HT1080 (cell line): ENCODE results near the gene CDC42SE2. TPM values are rescaled to one million over a fixed set of nuclear protein-coding genes. Genes with fewer than 3 reads are reported as not detected.
"Not testable (repeated sequence)": the region's sequence is repeated elsewhere in the genome, so short reads cannot be mapped to it uniquely, and the experiment has no call there.

ENCODE experiments used
- DNase-seq: peaks from one replicate; pipeline ENCODE4 v3.0.0-alpha.2; 2015; ENCODE audit warnings: low read depth
- total RNA-seq: library from RNA; depleted of rRNA; stranded (reverse); fragments of >200 nt; shearing (Covaris generic); gene quantifications from 2 replicates; pipeline ENCODE4 v1.2.3, GENCODE V29; 2014

Gene CDC42SE2
- total RNA-seq, 1 experiment from 2014 or later, result 19.5 TPM

DNA sequence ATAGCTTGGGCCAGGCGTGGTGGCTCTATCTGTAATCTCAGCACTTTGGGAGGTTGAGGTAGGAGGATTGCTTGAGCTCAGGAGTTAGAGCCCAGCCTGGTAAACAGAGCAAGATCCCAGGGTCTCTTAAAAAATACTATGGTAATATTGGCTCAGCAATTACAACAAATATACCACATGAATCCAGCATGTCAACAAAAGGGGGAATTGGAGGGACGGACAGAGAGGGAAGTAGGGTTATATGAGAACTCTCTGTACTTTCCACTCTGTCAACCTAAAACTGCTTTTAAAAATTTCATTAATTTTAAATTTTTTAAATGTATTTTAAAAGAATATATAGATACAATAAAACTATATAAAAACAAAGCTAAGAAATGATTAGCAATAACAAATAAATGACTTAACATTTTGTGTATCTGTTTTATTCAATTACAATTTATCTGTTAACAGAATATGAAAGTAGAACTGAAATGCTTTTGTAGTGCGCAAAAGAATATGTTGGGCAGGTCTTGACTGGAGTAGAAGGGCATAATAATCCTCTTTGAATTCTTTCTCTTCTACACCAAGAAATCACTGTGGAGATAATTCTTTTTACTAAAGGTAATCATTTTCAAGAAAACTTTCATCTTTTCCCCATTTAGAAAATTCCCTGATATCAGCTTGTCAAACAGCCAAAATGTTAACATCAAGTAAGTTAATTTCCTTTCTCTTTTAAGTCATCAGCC lies 12.9 kb upstream of the CDC42SE2 start:
- no peak for DNase-seq

DNA sequence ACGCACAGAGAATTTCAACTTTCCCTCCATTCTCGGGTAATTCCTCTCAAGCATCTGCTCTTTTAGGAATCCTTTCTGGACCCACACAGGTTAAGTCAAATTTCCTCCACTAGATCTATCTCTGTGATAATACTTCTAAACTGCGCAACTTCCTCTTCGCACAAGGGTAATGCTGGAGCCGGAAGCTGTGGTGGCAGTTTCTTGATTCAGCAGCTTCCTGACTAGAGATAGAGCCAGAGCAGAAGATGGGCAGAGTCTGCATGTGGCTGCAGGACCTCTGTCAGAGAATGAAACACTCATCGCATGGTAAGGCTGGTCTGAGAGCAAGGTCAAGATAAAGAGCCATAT lies 11.1 kb upstream of the CDC42SE2 start:
- no peak for DNase-seq

- not testable (repeated sequence) for DNase-seq
Measured at GRCh38 chr5:131254025-131254424, 9.8 kb upstream of the CDC42SE2 start.

GRCh38 chr5:131254741-131255140 lies 9.1 kb upstream of the CDC42SE2 start:
- no peak for DNase-seq

- DNase-seq, result no peak
Measured at GRCh38 chr5:131256507-131256823, 7.4 kb upstream of the CDC42SE2 start.

GRCh38 chr5:131258733-131259132 lies 5.1 kb upstream of the CDC42SE2 start:
- no peak for DNase-seq

DNA sequence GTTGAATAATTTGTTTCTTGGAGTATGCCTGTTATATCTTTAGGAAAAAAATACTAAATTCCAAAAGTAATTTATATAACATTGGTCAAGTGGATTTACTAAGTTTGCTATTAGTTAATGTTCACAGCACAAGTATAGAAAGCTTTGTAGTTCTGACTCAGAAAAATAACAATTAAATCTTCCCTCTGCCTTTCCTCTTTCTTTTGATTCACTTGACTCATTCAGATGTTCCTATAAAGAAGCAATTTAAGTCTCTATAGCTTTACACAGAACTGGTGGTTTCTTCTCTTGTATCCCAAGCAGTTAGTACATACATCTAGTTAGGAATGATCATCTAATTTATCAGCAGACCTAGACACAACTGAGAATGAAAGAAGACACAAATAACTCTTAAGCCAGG lies 4.5 kb upstream of the CDC42SE2 start:
- no peak for DNase-seq

DNA sequence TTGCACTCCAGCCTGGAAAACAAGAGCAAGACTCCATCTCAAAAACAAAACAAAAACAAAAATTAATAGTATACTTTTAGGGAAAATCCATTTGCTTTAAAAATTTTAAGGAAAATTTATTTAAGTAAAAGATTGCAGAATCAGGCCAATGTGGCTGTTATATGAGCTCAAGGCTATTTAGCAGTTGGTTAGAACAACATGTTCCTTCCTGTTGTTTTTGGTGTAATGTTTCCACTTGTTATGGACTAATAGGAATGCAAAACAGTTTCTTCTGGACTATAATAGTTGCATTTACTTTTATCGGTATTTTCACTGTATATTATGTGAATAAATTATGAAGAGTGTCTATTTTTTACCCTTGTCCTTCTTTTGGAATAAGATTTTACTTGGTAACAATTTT lies 3.0 kb upstream of the CDC42SE2 start:
- no peak for DNase-seq

- no peak for DNase-seq
Measured at GRCh38 chr5:131261483-131261882, 2.4 kb upstream of the CDC42SE2 start.

DNA sequence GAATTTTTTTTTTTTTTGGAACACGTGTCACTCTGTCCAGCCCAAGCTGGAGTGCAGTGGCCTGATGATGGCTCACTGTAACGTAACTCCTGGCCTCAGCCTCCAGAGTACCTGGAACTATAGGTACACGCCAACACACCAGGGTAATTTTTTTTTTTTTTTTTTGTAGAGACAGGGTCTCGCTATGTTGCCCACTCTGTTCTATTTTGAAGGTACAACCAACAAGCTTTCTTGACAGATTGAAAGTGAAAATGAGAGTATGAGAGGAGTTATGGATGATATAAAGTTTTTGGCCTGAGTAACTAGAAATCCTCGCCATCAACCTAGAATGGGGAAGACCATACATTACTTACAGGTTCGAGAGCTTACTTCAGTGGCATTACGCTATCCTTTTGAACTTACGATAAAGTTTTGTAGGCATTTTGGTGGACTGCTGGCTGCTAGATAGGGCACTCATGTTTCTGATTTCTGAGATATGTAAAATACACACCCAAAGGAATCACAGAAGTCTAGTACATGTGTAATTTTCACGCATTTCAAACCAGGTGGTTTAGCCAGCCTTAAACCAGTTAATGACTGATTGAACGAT lies 806 bp upstream of the CDC42SE2 start:
- peak; percentile 30 for DNase-seq

DNA sequence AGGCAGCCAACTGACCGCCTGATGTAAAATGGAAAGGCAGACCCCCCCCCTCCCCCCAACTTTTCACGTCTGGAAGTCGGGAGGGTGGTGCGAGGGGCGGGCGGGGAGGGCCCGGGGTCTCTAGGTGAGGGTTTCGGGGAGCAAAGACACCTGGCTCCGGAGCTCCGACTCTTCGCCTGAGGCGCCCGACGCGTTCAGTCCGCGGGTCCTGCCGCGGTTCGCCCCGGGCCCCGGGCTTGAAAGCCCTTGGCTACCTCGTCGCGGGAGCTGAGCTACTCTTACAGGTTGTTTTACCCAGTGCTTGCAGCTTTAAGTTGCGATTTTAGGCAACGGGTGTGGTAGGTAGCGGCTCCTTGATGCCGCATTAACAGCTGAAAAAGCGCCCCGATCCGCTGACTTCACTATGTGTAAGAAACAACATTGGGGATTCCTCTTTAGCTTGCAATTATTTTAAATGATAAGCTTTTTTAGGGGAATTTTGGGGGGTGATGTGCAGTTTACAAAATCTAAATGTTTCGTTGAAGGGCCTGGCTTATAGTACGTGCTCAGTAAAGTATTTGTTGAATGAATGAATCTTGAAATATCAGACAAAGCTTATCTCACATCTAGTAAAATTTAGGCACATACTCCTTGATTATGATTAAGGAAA lies 722 bp downstream of the CDC42SE2 start:
- DNase-seq, result peak; percentile 15

DNA sequence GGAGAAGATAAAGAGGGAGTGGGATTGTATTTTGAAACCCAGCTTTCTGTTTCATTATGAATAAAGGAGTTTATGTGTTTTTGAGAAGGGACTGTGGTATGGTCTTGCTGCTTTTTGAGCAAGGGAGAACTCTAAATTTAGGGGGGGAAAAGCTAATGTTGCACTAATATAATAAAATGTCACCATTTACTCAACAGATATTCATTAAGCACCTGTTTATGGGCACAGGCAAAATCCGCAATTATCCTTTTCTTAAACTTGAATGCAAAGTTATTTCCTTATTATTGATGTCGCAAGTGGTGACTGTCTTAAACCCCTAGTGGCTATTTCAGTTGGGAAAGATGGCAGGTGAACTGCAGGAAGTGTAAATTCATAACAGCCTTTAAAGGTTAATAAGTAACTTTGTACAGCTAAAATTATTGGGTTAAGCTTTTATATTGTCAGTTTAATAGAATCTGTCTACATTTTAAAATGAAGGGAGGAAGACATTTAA lies 1.5 kb downstream of the CDC42SE2 start:
- DNase-seq, result peak; percentile 24

DNA sequence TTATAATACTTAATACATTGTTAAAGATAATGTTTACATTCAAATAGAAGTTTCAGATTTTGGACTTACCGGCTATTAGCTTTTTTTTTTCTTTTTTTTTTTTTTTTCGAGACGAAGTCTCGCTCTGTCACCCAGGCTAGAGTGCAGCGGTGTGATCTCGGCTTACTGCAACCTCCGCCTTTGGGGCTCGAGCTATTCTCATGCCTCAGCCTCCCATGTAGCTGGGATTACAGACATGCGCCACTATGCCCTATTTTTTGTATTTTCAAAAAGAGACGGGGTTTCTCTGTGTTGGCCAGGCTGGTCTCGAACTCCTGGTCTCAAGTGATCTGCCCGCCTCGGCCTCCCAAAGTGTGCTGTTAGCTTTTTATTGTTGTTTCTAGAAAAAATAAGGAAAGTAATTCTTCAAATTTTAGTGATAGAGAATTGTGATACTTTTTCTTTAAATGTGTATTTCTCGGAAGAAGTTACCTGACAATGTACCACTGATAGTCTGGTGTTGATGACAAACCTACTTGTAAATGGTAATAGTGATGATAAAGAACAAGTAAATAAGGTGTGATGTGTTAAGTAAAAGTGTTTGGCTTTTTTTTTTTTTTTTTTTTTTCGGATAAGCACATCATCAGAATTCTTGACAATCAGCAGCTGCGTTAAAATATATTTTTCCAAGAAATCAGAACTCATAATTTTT lies 2.7 kb downstream of the CDC42SE2 start:
- no peak for DNase-seq

GRCh38 chr5:131268758-131269370 lies 5.0 kb downstream of the CDC42SE2 start:
- no peak for DNase-seq

DNA sequence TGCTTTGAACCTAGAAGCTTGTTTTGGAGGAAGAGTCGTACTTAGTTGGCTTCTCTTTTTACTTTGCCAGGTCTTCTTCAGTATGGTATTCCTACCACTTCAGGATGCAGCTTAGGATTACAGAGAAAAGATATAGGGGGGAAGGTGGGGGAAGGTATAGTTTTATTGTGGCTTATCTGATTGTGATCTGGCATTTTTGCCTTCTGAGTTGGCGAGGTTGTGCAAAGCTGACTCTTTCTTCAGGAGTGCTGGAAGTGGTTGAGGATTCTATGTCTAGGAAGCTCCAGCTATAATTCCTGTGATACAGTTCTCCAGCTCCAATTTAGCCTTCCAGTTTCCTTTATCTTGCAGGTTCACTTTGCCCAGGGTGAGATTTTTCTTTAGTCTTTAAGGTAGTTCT lies 7.0 kb downstream of the CDC42SE2 start:
- peak; percentile 79 for DNase-seq

GRCh38 chr5:131271888-131272287 lies 8.0 kb downstream of the CDC42SE2 start:
- DNase-seq, result not testable (repeated sequence)

DNA sequence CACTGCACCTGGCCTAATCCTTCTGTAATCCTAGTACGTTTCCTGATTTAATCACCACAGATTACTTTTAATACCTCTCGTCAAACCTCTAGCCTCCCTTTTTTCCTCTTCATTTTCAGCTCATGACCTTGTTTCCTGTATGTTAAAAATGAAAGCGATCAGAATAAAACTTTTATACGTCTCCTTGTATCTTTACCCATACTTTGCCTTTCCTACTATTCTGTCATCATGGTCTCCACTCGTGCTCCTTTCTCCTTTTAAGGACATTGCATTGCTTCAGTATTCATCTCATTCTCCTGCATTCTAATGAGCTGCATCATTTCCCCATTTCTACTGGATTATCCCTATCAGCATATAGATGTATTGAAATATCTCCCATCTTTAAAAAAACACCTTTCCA lies 8.5 kb downstream of the CDC42SE2 start:
- no peak for DNase-seq

DNA sequence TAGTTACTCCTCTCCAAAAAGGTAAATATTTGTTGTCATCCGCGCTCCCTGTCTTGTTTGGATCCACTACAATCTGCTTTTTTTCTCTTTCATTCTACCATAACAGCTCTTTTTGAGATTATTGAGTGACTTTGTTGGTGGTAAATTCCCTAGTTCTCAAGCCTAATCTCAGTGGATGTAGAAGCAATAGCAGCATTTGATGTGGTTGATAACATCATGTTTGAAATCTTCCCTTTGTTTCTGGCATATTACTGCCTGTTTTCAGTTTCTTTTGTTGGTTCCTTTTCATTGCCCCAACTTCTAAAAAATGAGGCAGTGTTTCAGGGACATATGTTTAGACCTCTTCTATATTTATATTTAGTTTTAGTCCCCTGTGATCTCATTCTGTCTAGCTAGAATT lies 8.9 kb downstream of the CDC42SE2 start:
- DNase-seq, result no peak

DNA sequence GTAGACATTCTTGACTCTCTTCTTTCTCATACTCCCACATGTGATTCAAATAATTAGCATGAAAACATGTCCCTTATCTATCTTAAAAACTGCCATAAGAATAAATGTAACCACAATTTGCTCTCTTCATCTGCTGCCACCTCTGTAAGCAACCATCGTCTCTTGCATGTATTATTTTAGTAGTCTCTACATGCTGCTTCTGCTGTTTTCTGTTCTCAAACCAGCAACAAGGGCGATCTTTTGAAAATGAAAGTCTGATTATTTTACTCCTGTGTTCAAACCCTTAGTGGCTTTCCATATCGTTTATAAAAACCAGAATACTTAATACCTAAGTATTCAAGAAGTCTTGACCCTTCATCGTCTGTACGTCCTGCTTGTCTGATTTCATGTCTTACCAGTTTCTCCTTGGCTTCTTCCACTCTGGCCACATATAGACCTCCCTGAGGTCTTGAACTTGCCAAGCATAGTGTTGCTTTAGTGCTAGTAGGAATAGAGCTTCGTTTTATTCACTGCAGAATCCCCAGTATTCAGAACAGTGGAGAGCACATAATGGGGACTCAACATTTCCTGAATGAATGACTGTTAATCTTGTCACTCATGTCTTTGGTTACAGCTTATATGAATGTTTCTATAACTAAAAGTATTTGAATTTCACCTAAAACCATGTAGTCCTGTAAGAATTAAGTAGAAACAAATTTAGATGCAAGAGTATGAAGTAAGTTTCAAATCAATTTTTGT lies 10.6 kb downstream of the CDC42SE2 start:
- DNase-seq, result no peak

DNA sequence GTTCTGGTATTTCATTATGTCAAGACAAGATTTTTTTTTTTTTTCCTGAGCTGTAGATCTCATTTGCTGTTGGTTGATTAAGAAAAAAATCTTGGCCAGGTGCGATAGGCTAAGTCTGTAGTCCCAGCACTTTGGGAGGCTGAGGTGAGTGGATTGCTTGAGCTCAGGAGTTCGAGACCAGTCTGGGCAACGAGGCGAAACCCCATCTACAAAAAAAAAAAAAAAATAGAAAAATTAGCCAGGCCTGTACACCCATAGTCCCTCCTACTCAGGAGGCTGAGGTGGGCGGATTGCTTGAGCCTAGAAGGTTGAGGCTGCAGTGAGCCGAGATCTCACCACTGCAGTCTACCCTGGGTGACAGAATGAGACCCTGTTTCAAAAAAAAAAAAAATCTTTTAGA lies 12.2 kb downstream of the CDC42SE2 start:
- DNase-seq, result no peak

DNA sequence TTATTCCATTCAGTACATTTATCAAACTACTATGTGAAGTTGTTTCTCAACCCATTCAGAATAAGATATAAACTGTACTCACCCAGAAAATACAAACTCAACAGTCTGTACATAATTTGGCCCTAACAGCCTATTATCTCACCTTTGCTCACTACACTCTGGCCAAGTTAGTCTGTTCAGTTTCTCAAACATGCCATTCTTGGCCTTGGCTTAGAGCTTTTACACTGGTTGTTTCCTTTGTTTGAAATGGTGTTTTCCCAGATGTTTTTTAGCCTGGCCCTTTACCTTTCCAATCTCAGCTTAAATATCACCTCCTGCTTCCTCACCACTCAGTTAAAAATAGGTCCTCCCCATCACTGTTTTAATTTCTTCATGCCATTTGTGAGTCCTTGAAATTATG lies 13.6 kb downstream of the CDC42SE2 start:
- no peak for DNase-seq
